OCI-LY1 (cell line): ENCODE data around the gene CARM1.

Source experiments
- EZH2 ChIP-seq: fragments of 200-600 bp; sonication (generic), shearing (Covaris generic); IDR thresholded peaks from 2 replicates; pipeline ENCODE4 v1.8.0; 2017; ENCODE audit warnings: borderline replicate concordance, mixed run types, mild to moderate bottlenecking, antibody characterized with exemption, low read length, moderate library complexity, mixed read lengths
- TF ChIP-seq, protein P1 (sequence below): fragments of 200-600 bp; sonication (generic), shearing (Covaris generic); IDR thresholded peaks from 2 replicates; pipeline ENCODE4 v1.5.1; 2017; ENCODE audit warnings: mild to moderate bottlenecking, antibody characterized with exemption, low read length, moderate library complexity, mixed read lengths

- TF ChIP-seq, protein P1, sequence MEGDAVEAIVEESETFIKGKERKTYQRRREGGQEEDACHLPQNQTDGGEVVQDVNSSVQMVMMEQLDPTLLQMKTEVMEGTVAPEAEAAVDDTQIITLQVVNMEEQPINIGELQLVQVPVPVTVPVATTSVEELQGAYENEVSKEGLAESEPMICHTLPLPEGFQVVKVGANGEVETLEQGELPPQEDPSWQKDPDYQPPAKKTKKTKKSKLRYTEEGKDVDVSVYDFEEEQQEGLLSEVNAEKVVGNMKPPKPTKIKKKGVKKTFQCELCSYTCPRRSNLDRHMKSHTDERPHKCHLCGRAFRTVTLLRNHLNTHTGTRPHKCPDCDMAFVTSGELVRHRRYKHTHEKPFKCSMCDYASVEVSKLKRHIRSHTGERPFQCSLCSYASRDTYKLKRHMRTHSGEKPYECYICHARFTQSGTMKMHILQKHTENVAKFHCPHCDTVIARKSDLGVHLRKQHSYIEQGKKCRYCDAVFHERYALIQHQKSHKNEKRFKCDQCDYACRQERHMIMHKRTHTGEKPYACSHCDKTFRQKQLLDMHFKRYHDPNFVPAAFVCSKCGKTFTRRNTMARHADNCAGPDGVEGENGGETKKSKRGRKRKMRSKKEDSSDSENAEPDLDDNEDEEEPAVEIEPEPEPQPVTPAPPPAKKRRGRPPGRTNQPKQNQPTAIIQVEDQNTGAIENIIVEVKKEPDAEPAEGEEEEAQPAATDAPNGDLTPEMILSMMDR = no peak
- TF ChIP-seq EZH2 = no peak
Observed at GRCh38 chr19:10829967-10830366, 41.4 kb upstream of the CARM1 start.
